Panc1 (cell line): ENCODE results near the gene PRTN3. TPM values are rescaled to one million over a fixed set of nuclear protein-coding genes. Genes with fewer than 3 reads are reported as not detected.

Experiments
- ATAC-seq: fragments of 200-7000 bp; cut with Tn5 transposase; 2 replicates; pipeline ENCODE4 v1.9.1; 2020; ENCODE audit warnings: mild to moderate bottlenecking, moderate library complexity
- BruUV-seq: library from RNA; stranded (reverse); fragments of 400-500 nt; replicated peaks from 2 replicates; lab custom pipeline; 2021; lab: Mats Ljungman, UMichigan
- CTCF ChIA-PET: fragments of 300-600 bp; sonication (Branson Sonifier 250); formaldehyde crosslinking; loops from one replicate; lab custom pipeline; 2022; ENCODE audit warnings: antibody characterized with exemption; lab: Charles Lee
- POLR2A ChIA-PET: fragments of 300-600 bp; sonication (Branson Sonifier 250); formaldehyde crosslinking; loops from one replicate; lab custom pipeline; 2022; ENCODE audit warnings: antibody characterized with exemption; lab: Charles Lee
- DNase-seq: peaks from one replicate; pipeline ENCODE4 v3.0.0-alpha.2; 2010; ENCODE audit warnings: low read depth, low spot score
- H3K27ac ChIP-seq: 2 replicates; pipeline ENCODE4 v1.5.1; 2011; ENCODE audit warnings: mild to moderate bottlenecking, low read length, inconsistent platforms
- H3K27me3 ChIP-seq: fragments of 200-500 bp; sonication (Bioruptor generic); 2 replicates; pipeline ENCODE4 v1.6.0; 2014; ENCODE audit warnings: low read length, inconsistent platforms; ENCODE audit not compliant: control insufficient read depth, insufficient read depth
- H3K36me3 ChIP-seq: fragments of 200-500 bp; sonication (Bioruptor generic); 2 replicates; pipeline ENCODE4 v1.5.1; 2014; ENCODE audit warnings: inconsistent platforms, mild to moderate bottlenecking, low read length, moderate library complexity; ENCODE audit not compliant: control insufficient read depth, insufficient read depth
- H3K4me1 ChIP-seq: 2 replicates; pipeline ENCODE4 v1.5.1; 2011; ENCODE audit warnings: inconsistent platforms, mild to moderate bottlenecking, low read length, moderate library complexity; ENCODE audit not compliant: control insufficient read depth, insufficient read depth
- H3K4me3 ChIP-seq, 2 experiments: 2 replicates each; pipeline ENCODE4 v1.5.1; 2011 to 2012; ENCODE audit warnings: low read depth in 2 of 2, low read length in 2 of 2, mild to moderate bottlenecking in 2 of 2, inconsistent platforms in 1 of 2, moderate library complexity in 1 of 2
- H3K9me3 ChIP-seq: fragments of 200-500 bp; sonication (Bioruptor generic); 2 replicates; pipeline ENCODE4 v1.5.1; 2014; ENCODE audit warnings: low read depth, mild to moderate bottlenecking, inconsistent platforms, low read length, moderate library complexity; ENCODE audit not compliant: control insufficient read depth, insufficient read depth
- SIN3A ChIP-seq: IDR thresholded peaks from 2 replicates; pipeline ENCODE4 v1.6.1; 2012; ENCODE audit warnings: low read depth, mild to moderate bottlenecking, low read length, moderate library complexity, borderline replicate concordance; ENCODE audit not compliant: insufficient read depth
- TCF7L2 ChIP-seq: IDR thresholded peaks from 2 replicates; pipeline ENCODE4 v1.6.1; 2011; ENCODE audit warnings: mild to moderate bottlenecking, low read depth, low read length, inconsistent platforms
- in situ Hi-C: cut with HindIII; loops from 2 replicates; pipeline ENCODE4 v1.10.0; 2016; ENCODE audit warnings: low sequenced_read_pairs, low pct_unique_long_range_greater_than_20kb
- intact Hi-C: fragments of 100-400 bp; cut with micrococcal nuclease; formaldehyde crosslinking; loops from one replicate; pipeline ENCODE4 v1.10.0; 2022; ENCODE audit not compliant: unreplicated experiment
- total RNA-seq: library from RNA; stranded (reverse); gene quantifications from one replicate; pipeline ENCODE4 v1.2.1, GENCODE V29; 2021; ENCODE audit not compliant: unreplicated experiment
- TF ChIP-seq, protein P1 (sequence below): fragments of 450-650 bp; IDR thresholded peaks from 2 replicates; pipeline ENCODE4 v1.5.1; 2017; ENCODE audit warnings: mild to moderate bottlenecking
- TF ChIP-seq, protein P2 (sequence below), 2 experiments: IDR thresholded peaks; 2 replicates each; pipeline ENCODE4 v1.6.1; 2011 to 2012; ENCODE audit warnings: low read depth in 2 of 2, control low read depth in 1 of 2, low read length in 1 of 2, mild to moderate bottlenecking in 1 of 2, moderate library complexity in 1 of 2; ENCODE audit not compliant: insufficient read depth in 1 of 2

PRTN3 gene
- total RNA-seq, 1 experiment from 2014 or later, result 1.5 TPM

DNA sequence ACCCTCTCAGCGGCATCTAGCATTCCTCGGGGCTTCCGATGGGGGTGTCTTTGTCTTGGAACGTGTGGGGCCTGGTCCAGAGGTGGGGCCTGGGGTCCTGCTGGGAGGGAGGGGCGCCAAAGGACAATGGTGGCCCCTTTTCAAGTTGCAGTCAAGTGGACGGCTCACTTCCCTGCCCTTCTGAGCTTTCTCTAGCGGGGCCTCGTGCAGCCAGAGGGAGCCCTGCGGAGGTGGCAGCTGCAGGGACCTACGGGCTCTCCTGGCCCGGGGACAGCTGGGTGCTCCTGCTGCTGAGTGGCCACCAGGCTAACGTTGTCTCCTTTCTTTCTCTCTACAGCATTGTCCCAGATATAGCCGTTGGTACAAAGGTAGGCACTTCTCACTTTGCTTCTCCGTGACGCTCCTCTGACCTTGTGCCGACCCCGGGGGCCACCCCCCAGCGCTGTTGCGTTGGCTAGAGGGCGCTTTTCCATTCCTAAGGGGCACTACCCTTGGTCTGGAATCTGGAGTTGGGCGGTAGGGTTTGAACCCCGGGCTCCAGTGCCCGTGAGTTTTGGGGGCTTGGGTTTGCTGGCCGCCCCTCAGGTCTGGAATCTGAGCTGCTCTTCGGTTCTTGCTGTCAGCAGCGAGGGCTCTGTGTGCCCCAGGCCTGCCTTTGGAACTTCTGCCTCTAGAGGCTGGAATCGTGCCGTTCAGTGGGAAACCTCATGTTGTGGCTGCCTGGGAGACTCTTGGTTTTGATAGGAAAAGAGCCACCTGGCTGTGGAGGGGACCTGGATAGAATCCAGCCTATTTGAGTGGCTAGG lies 41.5 kb upstream of the PRTN3 start:
- Histone ChIP-seq H3K27me3 (no peaks in the 10 kb centered on the region), H3K36me3 (peaks cover 13% of the 10 kb centered on the region), H3K9me3 (no peaks in the 10 kb centered on the region), H3K4me3 (peak overlapping the region; percentile 82 to 87), H3K27ac (peak overlapping the region; percentile 89), H3K4me1 (peaks cover 18% of the 10 kb centered on the region)
- intact Hi-C loops (no loop called here), in situ Hi-C loops (no loop called here)
- DNase-seq (no peak), ATAC-seq (no peak)
- ChIA-PET CTCF (no interaction called here), POLR2A (interaction anchor here (0.5 to 1.3 kb wide), 2 partner anchors 26 to 220 kb away, joined by 3 to 7 read pairs; no protein-coding TSS in a partner anchor)
- no peak for TF ChIP-seq TCF7L2
- TF ChIP-seq SIN3A, result no peak
- TF ChIP-seq, protein P1, sequence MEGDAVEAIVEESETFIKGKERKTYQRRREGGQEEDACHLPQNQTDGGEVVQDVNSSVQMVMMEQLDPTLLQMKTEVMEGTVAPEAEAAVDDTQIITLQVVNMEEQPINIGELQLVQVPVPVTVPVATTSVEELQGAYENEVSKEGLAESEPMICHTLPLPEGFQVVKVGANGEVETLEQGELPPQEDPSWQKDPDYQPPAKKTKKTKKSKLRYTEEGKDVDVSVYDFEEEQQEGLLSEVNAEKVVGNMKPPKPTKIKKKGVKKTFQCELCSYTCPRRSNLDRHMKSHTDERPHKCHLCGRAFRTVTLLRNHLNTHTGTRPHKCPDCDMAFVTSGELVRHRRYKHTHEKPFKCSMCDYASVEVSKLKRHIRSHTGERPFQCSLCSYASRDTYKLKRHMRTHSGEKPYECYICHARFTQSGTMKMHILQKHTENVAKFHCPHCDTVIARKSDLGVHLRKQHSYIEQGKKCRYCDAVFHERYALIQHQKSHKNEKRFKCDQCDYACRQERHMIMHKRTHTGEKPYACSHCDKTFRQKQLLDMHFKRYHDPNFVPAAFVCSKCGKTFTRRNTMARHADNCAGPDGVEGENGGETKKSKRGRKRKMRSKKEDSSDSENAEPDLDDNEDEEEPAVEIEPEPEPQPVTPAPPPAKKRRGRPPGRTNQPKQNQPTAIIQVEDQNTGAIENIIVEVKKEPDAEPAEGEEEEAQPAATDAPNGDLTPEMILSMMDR, result no peak; the same call in 1 of the 2 replicates
- no TSS peak for BruUV-seq

DNA sequence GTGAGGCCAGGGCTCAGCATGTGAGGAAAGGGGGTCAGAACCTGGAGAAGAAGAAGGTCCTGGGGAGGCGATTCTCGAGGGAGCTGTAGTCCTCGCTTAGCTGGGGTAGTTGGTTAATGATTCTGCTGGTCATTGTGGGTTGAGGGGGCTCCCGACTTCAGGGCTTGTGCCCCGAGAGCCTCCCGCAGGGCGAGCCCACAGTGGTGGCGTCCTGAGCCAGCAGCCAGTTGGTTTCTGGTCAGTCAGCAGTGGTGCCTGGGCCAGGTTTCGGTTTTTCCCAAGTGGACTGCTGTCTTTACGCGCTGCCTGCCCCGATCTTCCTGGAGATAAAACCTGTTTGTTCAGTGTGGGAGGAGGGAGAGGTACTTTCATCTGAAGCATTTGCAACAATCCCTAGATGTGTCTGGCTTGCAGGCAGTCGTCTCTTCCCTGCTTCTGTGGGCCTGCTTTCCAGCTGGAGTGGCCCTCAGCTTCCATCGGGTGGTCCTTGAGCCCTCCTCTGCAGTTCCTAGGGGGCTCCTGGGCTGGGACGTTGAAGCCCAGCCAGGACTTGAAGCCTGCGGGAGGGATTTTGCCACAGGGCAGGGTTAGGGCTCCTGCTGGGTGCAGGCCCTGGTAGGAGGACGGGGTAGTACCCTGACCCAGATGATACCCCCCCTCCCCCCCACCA lies 40.3 kb upstream of the PRTN3 start:
- no peaks in the 10 kb centered on the region for H3K9me3 ChIP-seq
- ATAC-seq, result no peak
- ChIA-PET POLR2A (no interaction called here), CTCF (interaction anchor here (0.6 kb wide), 1 partner anchor 9 kb away, joined by 10 read pairs; no protein-coding TSS in a partner anchor)
- no TSS peak for BruUV-seq
- no peak for DNase-seq
- TF ChIP-seq, protein P1, result no peak
- TF ChIP-seq SIN3A, result 0 out of 2 replicates have a peak, but pooled peaks have one; percentile 31
- no peak for TF ChIP-seq TCF7L2
- TF ChIP-seq, protein P2, sequence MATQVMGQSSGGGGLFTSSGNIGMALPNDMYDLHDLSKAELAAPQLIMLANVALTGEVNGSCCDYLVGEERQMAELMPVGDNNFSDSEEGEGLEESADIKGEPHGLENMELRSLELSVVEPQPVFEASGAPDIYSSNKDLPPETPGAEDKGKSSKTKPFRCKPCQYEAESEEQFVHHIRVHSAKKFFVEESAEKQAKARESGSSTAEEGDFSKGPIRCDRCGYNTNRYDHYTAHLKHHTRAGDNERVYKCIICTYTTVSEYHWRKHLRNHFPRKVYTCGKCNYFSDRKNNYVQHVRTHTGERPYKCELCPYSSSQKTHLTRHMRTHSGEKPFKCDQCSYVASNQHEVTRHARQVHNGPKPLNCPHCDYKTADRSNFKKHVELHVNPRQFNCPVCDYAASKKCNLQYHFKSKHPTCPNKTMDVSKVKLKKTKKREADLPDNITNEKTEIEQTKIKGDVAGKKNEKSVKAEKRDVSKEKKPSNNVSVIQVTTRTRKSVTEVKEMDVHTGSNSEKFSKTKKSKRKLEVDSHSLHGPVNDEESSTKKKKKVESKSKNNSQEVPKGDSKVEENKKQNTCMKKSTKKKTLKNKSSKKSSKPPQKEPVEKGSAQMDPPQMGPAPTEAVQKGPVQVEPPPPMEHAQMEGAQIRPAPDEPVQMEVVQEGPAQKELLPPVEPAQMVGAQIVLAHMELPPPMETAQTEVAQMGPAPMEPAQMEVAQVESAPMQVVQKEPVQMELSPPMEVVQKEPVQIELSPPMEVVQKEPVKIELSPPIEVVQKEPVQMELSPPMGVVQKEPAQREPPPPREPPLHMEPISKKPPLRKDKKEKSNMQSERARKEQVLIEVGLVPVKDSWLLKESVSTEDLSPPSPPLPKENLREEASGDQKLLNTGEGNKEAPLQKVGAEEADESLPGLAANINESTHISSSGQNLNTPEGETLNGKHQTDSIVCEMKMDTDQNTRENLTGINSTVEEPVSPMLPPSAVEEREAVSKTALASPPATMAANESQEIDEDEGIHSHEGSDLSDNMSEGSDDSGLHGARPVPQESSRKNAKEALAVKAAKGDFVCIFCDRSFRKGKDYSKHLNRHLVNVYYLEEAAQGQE (IDR thresholded peaks at IDR 0.05; ENCODE audit: insufficient read depth in 1 of 2, low read depth in 2 of 2, low read length in 1 of 2), result no peak
- H3K4me1 ChIP-seq, result peaks cover 18% of the 10 kb centered on the region
- in situ Hi-C loops (no loop called here), intact Hi-C loops (no loop called here)
- peaks cover 13% of the 10 kb centered on the region for H3K36me3 ChIP-seq
- H3K27ac ChIP-seq, result peak overlapping the region; percentile 89
- peak overlapping the region; percentile 82 to 87 for H3K4me3 ChIP-seq
- H3K27me3 ChIP-seq, result no peaks in the 10 kb centered on the region
